ENCODE measurements around the gene TP53TG5. TPM values are rescaled to one million over a fixed set of nuclear protein-coding genes. Genes with fewer than 3 reads are reported as not detected.

The TP53TG5 gene
- total and polyA plus RNA-seq, 2 of the 8 experiments (the other 6 are each of a cell fraction or from before 2014, with no cell fraction given), result not detected

DNA sequence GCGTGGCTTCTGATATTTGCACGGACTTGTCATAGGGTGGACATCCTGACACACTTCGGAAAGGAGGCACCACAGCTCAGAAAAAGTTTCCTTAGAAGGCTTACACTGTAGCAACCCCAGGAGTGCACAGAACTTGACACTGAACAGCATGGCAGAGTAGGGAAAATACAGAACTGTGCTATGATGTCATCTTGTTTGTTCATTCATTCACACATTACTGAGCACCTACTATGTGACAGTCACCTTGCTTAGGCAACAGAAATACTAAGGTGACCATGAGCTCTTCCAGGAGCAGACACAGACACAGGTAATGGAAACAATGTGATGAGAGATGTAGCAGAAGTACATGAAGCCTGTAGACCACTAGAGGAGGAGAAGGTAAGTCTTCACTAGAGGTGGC lies 35.4 kb upstream of the TP53TG5 start:
- Histone ChIP-seq H3K23ac (ENCODE audit: insufficient read length) (no peak overlapping the region), H4K91ac (replicated peaks; ENCODE audit: insufficient read length, low read length) (no peak overlapping the region), H3K79me2 (ENCODE audit: control insufficient read depth in 1 of 2, insufficient read depth in 2 of 2, low read length in 2 of 2) (peaks cover 0 to 20% of the 10 kb centered on the region in 2 experiments; a peak in 2 of 4 replicates), H3K14ac (ENCODE audit: insufficient read length) (no peak overlapping the region), H3K4me3 (ENCODE audit: extremely low read depth in 1 of 4, insufficient read depth in 2 of 4, low read depth in 3 of 4, low read length in 4 of 4) (no peak overlapping the region), H3K36me3 (ENCODE audit: control insufficient read depth in 2 of 4, insufficient read depth in 4 of 4, low read length in 3 of 4) (peaks cover 5 to 17% (median 13%) of the 10 kb centered on the region in 4 experiments), H2AFZ (ENCODE audit: low read length) (no peak overlapping the region), H3K9ac (replicated peaks in 1 of 4; ENCODE audit: extremely low read depth in 1 of 4, low read depth in 3 of 4, low read length in 3 of 4) (no peak overlapping the region), H3K27me3 (replicated peaks in 1 of 4; ENCODE audit: control insufficient read depth in 3 of 4, extremely low read depth in 1 of 4, insufficient read depth in 3 of 4, low read length in 3 of 4) (no peaks in the 10 kb centered on the region), H4K8ac (ENCODE audit: extremely low read depth, insufficient read depth, low read length) (no peak overlapping the region), H4K20me1 (replicated peaks in 1 of 2; ENCODE audit: control insufficient read depth in 1 of 2, insufficient read depth in 2 of 2, low read length in 2 of 2) (peaks cover 4% of the 10 kb centered on the region in 2 experiments), H3K4ac (replicated peaks; ENCODE audit: insufficient read length, low read depth, low read length) (no peak overlapping the region), H2BK120ac (replicated peaks; ENCODE audit: low read depth, low read length) (no peak overlapping the region), H3K27ac (ENCODE audit: low read depth, low read length) (no peak overlapping the region), H2BK20ac (ENCODE audit: low read length) (no peak overlapping the region), H2BK12ac (ENCODE audit: low read depth, low read length) (no peak overlapping the region), H3K4me2 (ENCODE audit: insufficient read depth in 1 of 2, low read depth in 2 of 2, low read length in 2 of 2) (no peak overlapping the region), H2AK5ac (ENCODE audit: low read depth, low read length) (no peak overlapping the region), H2BK15ac (ENCODE audit: low read length) (no peak overlapping the region), H3K56ac (replicated peaks; ENCODE audit: insufficient read length, low read depth, low read length) (no peak overlapping the region), H4K5ac (ENCODE audit: insufficient read length, low read depth, low read length) (no peak overlapping the region), H3K23me2 (ENCODE audit: low read depth, low read length) (peaks cover 6% of the 10 kb centered on the region), H3K79me1 (ENCODE audit: low read depth, low read length) (peaks cover 3% of the 10 kb centered on the region), H3K18ac (ENCODE audit: extremely low read depth, low read length) (no peak overlapping the region), H2BK5ac (ENCODE audit: low read depth, low read length) (no peak overlapping the region), H3K4me1 (replicated peaks in 1 of 4; ENCODE audit: control insufficient read depth in 3 of 4, insufficient read depth in 4 of 4, low read length in 3 of 4) (peaks cover 0 to 5% (median 2%) of the 10 kb centered on the region in 4 experiments; a peak in 3 of 7 replicates), H3K9me3 (ENCODE audit: insufficient read depth in 2 of 2, low read depth in 1 of 2, low read length in 1 of 2) (no peaks in the 10 kb centered on the region)
- 92% methylated on average over 3 of the region's 3 CpGs; no CpG with 5 or more reads in 1 of the 2 experiments for WGBS, 2 experiments (ENCODE audit: extremely low coverage in 1 of 2, insufficient coverage in 1 of 2, insufficient read length in 1 of 2, insufficient replicate concordance in 2 of 2, low coverage in 1 of 2, low lambda C conversion rate in 2 of 2, missing lambda C conversion rate in 1 of 2)
- CTCF ChIA-PET (ENCODE audit: partially characterized antibody), result interaction anchor here (0.6 to 12.6 kb wide), 12 partner anchors 21 to 317 kb away, joined by 3 to 127 read pairs (median 4); partner anchors contain the start of gene TP53TG5
- POLR2A ChIA-PET (ENCODE audit: partially characterized antibody), result interaction anchor here (0.9 to 1.5 kb wide), 5 partner anchors 10 to 38 kb away, joined by 3 to 4 read pairs (median 3); no protein-coding TSS in a partner anchor
- DNase-seq (ENCODE audit: low read depth in 1 of 2, low spot score in 2 of 2), result no peak
- no peak for FAIRE-seq
- TF ChIP-seq TEAD4 (IDR thresholded peaks at IDR 0.05; ENCODE audit: low read depth, low read length) (no peak), SIN3A (conservative IDR thresholded peaks at IDR 0.05 in 1 of 2, IDR thresholded peaks at IDR 0.05 in 1 of 2; ENCODE audit: low read depth in 1 of 2, low read length in 2 of 2) (no peak), BRCA1 (IDR thresholded peaks at IDR 0.05; ENCODE audit: low read depth, low read length) (no peak), SRF (IDR thresholded peaks at IDR 0.05; ENCODE audit: low read depth, low read length) (no peak), EGR1 (IDR thresholded peaks at IDR 0.05; ENCODE audit: borderline replicate concordance, low read depth, low read length) (no peak), RBBP5 (IDR thresholded peaks at IDR 0.05; ENCODE audit: borderline replicate concordance, low read depth, low read length) (no peak), YY1 (IDR thresholded peaks at IDR 0.05; ENCODE audit: low read depth, low read length) (no peak), ASH2L (IDR thresholded peaks at IDR 0.05; ENCODE audit: low read length) (no peak), ZNF274 (IDR thresholded peaks at IDR 0.05; ENCODE audit: borderline replicate concordance, extremely low read depth, low read length) (no peak), RXRA (IDR thresholded peaks at IDR 0.05; ENCODE audit: insufficient read depth, low read depth, low read length) (no peak), NANOG (IDR thresholded peaks at IDR 0.05; ENCODE audit: insufficient read depth, low read depth, low read length, poor library complexity, severe bottlenecking) (no peak)
- TF ChIP-seq, protein P1, sequence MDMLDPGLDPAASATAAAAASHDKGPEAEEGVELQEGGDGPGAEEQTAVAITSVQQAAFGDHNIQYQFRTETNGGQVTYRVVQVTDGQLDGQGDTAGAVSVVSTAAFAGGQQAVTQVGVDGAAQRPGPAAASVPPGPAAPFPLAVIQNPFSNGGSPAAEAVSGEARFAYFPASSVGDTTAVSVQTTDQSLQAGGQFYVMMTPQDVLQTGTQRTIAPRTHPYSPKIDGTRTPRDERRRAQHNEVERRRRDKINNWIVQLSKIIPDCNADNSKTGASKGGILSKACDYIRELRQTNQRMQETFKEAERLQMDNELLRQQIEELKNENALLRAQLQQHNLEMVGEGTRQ (IDR thresholded peaks at IDR 0.05; ENCODE audit: low read length), result no peak

Measured in H1 (cell line).